ENCODE data around the gene NRN1L. TPM values are rescaled to one million over a fixed set of nuclear protein-coding genes. Genes with fewer than 3 reads are reported as not detected.

NRN1L gene
- total RNA-seq, 1 donor from 2014 or later, result not detected

DNA sequence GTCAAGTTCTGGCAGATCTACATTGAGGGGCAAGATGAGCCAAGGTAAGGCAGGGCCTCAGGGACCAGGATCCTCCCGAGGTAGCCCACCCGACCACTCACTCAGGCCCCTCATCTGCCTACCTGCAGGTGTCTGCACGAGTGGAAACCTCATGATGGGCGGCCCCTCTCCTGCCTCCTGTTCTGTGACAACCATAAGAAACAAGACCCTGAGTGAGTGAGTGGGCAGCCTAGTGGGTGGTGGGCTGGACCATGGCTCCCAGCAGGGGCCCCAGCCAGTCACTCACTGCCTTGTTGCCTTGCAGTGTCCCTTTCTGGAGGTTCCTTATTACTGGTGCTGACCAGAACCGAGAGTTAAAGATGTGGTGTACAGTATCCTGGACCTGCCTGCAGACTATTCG lies 6.5 kb upstream of the NRN1L start:
- H3K27ac ChIP-seq, result no peak overlapping the region
- peaks cover 4 to 74% of the 10 kb centered on the region in 2 donors for H3K36me3 ChIP-seq
- H3K4me3 ChIP-seq, result no peak overlapping the region
- H3K9me3 ChIP-seq, result no peaks in the 10 kb centered on the region
- no peak for TF ChIP-seq POLR2A (IDR thresholded peaks at IDR 0.05)
- TF ChIP-seq POLR2AphosphoS5 (IDR thresholded peaks at IDR 0.05; ENCODE audit: insufficient read depth in 1 of 2, low read depth in 1 of 2), result no peak
- TF ChIP-seq, protein P1, sequence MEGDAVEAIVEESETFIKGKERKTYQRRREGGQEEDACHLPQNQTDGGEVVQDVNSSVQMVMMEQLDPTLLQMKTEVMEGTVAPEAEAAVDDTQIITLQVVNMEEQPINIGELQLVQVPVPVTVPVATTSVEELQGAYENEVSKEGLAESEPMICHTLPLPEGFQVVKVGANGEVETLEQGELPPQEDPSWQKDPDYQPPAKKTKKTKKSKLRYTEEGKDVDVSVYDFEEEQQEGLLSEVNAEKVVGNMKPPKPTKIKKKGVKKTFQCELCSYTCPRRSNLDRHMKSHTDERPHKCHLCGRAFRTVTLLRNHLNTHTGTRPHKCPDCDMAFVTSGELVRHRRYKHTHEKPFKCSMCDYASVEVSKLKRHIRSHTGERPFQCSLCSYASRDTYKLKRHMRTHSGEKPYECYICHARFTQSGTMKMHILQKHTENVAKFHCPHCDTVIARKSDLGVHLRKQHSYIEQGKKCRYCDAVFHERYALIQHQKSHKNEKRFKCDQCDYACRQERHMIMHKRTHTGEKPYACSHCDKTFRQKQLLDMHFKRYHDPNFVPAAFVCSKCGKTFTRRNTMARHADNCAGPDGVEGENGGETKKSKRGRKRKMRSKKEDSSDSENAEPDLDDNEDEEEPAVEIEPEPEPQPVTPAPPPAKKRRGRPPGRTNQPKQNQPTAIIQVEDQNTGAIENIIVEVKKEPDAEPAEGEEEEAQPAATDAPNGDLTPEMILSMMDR (IDR thresholded peaks at IDR 0.05), result no peak
- peaks cover 31% of the 10 kb centered on the region for H3K4me1 ChIP-seq
- intact Hi-C loops (cut with DNase I), result no loop called here
- DNase-seq (ENCODE audit: extremely low spot score in 2 of 2), result no peak
- no peaks in the 10 kb centered on the region for H3K27me3 ChIP-seq

DNA sequence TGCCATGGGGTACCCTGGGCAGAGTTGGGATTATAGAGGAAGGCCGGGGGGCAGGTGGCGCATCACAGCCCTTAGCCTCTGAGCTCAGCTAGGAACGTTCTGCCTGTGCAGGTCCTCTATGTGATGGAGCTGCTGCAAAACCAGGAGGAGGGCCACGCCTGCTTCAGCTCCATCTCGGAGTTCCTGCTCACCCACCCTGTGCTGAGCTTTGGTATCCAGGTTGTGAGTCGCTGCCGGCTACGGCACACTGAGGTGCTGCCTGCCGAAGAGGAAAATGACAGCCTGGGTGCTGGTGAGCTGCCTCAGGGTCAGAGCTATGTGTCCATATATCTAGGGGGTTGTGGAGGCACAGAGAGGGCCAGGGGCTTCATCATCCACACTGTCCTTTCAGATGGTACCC lies 5.8 kb upstream of the NRN1L start:
- H3K9me3 ChIP-seq, result no peaks in the 10 kb centered on the region
- TF ChIP-seq POLR2AphosphoS5 (IDR thresholded peaks at IDR 0.05; ENCODE audit: insufficient read depth in 1 of 2, low read depth in 1 of 2) (no peak), POLR2A (IDR thresholded peaks at IDR 0.05) (no peak)
- TF ChIP-seq, protein P1 (IDR thresholded peaks at IDR 0.05), result no peak
- peaks cover 26% of the 10 kb centered on the region for H3K4me1 ChIP-seq
- H3K27me3 ChIP-seq, result no peaks in the 10 kb centered on the region
- H3K36me3 ChIP-seq, result peaks cover 4 to 80% of the 10 kb centered on the region in 2 donors
- H3K4me3 ChIP-seq, result no peak overlapping the region
- no peak overlapping the region for H3K27ac ChIP-seq
- intact Hi-C loops (cut with DNase I), result no loop called here
- DNase-seq (ENCODE audit: extremely low spot score in 2 of 2), result no peak

- no peak for DNase-seq (ENCODE audit: extremely low spot score in 2 of 2)
- Histone ChIP-seq H3K9me3 (no peaks in the 10 kb centered on the region), H3K4me1 (peaks cover 26% of the 10 kb centered on the region), H3K27ac (no peak overlapping the region), H3K4me3 (no peak overlapping the region), H3K36me3 (peaks cover 4 to 80% of the 10 kb centered on the region in 2 donors), H3K27me3 (no peaks in the 10 kb centered on the region)
- intact Hi-C loops (cut with DNase I), result no loop called here
- TF ChIP-seq POLR2AphosphoS5 (IDR thresholded peaks at IDR 0.05; ENCODE audit: insufficient read depth in 1 of 2, low read depth in 1 of 2) (no peak), POLR2A (IDR thresholded peaks at IDR 0.05) (no peak)
- TF ChIP-seq, protein P1 (IDR thresholded peaks at IDR 0.05), result no peak
Observed at GRCh38 chr16:67879462-67879861, 5.2 kb upstream of the NRN1L start.

- Histone ChIP-seq H3K9me3 (no peaks in the 10 kb centered on the region), H3K27me3 (no peaks in the 10 kb centered on the region), H3K4me3 (no peak overlapping the region), H3K27ac (no peak overlapping the region), H3K4me1 (peaks cover 25% of the 10 kb centered on the region), H3K36me3 (peaks cover 4 to 80% of the 10 kb centered on the region in 2 donors)
- no peak for DNase-seq (ENCODE audit: extremely low spot score in 2 of 2)
- intact Hi-C loops (cut with DNase I), result loop anchor here (5.0 kb wide), 1 partner anchor 47 kb away; no protein-coding TSS in a partner anchor
- TF ChIP-seq POLR2AphosphoS5 (IDR thresholded peaks at IDR 0.05; ENCODE audit: insufficient read depth in 1 of 2, low read depth in 1 of 2), result no peak
- TF ChIP-seq, protein P1 (IDR thresholded peaks at IDR 0.05), result no peak
- no peak for TF ChIP-seq POLR2A (IDR thresholded peaks at IDR 0.05)
Observed at GRCh38 chr16:67879936-67880335, 4.7 kb upstream of the NRN1L start.

DNA sequence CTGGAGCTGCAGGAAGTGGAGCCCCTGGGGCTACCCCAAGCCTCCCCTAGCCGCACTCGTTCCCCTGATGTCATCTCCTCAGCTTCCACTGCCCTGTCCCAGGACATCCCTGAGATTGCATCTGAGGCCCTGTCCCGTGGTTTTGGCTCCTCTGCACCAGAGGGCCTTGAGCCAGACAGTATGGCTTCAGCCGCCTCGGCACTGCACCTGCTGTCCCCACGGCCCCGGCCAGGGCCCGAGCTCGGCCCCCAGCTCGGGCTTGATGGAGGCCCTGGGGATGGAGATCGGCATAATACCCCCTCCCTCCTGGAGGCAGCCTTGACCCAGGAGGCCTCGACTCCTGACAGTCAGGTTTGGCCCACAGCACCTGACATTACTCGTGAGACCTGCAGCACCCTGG lies 4.1 kb upstream of the NRN1L start:
- H3K27ac ChIP-seq, result no peak overlapping the region
- intact Hi-C loops (cut with DNase I), result loop anchor here (5.0 kb wide), 1 partner anchor 47 kb away; no protein-coding TSS in a partner anchor
- H3K4me3 ChIP-seq, result no peak overlapping the region
- peaks cover 4 to 80% of the 10 kb centered on the region in 2 donors for H3K36me3 ChIP-seq
- TF ChIP-seq POLR2A (IDR thresholded peaks at IDR 0.05), result no peak
- TF ChIP-seq, protein P1 (IDR thresholded peaks at IDR 0.05), result no peak
- no peak for TF ChIP-seq POLR2AphosphoS5 (IDR thresholded peaks at IDR 0.05; ENCODE audit: insufficient read depth in 1 of 2, low read depth in 1 of 2)
- DNase-seq (ENCODE audit: extremely low spot score in 2 of 2), result no peak
- H3K9me3 ChIP-seq, result no peaks in the 10 kb centered on the region
- H3K4me1 ChIP-seq, result peaks cover 20% of the 10 kb centered on the region
- no peaks in the 10 kb centered on the region for H3K27me3 ChIP-seq
